Muscle of arm (tissue), 14 donors: ENCODE data around the gene VCX3B. TPM values are rescaled to one million over a fixed set of nuclear protein-coding genes. Genes with fewer than 3 reads are reported as not detected.
A peak's percentile ranks its signal among the peaks of the same experiment; 100 is the strongest.
"Not testable (repeated sequence)": the region's sequence is repeated elsewhere in the genome, so short reads cannot be mapped to it uniquely, and the experiment has no call there.

Experiments used
- DNase-seq: peaks from one replicate; pipeline ENCODE4 v3.0.0-alpha.2; 2013
- long read RNA-seq, 11 donors: transcript quantifications; one replicate each; lab custom pipeline, GENCODE V29; 2026
- polyA plus RNA-seq, 12 donors: library from polyadenylated mRNA; unstranded; fragments of 120-200 nt; gene quantifications; one replicate each; pipeline ENCODE4 v1.2.1, GENCODE V29; 2013; ENCODE audit not compliant: insufficient read length in 12 of 12

The VCX3B gene
- polyA plus RNA-seq = under 1 TPM in 2 of 12 donors, not detected in 10; 0.14 to 0.43 TPM
- long read RNA-seq, donor 1 = 0 reads
- long read RNA-seq, donor 2 = 0 reads
- long read RNA-seq, donor 3 = 0 reads
- long read RNA-seq, donor 4 = 0 reads
- long read RNA-seq, donor 5 = 0 reads
- long read RNA-seq, donor 6 = 0 reads
- long read RNA-seq, donor 7 = 0 reads
- long read RNA-seq, donor 8 = 0 reads
- long read RNA-seq, donor 9 = 0 reads
- long read RNA-seq, donor 10 = 0 reads
- long read RNA-seq, donor 11 = 0 reads

DNA sequence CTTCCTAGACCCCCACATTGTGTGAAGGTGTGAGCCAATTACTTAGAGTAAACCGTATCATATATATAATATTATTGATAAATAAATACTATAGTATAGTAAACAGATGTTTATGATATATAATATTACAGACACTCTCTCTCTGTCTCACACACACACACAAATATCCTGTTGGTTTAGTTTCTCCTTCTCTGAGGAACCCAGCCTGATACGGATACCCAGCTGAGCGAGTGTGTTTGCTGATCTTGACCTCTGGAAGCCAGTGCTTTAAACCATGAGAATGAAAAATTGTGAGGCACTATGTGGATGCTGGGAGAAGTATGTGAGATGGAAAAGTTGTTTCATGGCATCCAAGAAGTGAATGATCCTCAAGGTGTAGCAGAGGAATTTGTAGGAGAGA is at the start of gene VCX3B:
VCX3B (plus strand) TSS at position 301 of the 400 bp plus-strand sequence. CDS start 621 bp downstream, outside the sequence.
- DNase-seq = not testable (repeated sequence)

DNA sequence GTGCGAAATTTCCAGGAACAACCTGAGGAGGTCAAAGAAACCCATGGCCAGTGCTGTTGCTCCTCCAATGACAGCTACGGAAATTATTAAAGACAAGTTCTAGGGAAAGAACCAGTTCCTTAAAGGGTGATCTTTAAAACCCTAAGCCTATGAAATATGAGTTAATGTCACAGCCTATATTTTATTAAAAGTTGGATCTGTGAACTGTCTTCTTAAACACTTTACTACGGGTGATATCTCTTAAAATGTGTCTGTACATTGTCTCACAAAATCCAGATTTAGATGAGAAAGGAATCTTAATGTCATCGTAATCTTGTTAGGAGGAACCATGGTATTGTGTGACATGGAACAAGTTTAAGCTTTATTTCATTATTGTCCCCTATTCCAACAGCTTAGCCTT is 46.3 kb upstream of the VCX3B start:
- DNase-seq = no peak

DNA sequence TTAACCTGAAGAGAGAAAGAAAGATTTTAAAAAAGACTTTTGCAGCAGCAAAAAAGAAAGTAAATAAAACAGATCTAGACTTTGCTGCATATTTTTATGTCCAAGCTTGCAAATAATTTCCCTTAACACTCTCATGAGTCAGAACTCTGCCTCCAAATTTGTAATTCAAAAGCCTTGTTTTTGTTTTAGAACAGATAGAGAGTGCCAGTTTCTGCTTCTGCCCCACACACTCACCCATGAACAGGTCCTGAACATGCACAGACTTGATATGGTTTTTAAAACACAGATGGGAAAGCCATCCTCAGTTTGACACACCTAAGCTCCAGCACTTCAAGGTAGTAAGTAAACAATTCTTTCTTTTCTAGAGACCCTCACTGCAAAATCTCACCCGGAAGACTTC is 39.7 kb upstream of the VCX3B start:
- no peak for DNase-seq

DNA sequence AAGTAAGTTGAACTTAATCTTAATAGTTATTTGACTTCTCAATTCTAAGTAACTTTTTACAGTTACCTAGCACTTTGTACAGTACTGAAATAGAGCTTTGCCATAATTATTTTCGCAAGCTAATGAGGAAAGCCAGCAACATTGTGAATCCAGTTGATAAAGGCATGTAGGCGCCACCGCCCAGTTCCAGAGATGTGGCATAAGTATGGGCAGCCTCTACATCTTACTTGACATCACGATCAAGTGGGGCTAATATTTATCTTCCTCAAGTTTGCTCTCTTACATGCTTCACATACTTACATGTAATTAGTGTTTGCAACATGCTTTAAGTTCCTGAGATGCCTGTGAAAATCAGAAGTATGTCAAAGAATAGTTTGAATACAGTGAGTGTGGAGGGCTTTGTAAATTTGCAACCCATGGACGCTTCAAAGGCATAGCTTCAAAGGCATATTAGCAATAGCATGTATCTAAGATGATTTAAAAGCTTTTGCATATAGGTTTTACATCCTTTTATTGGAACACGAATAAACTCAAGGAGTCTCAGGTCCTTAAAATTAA is 34.9 kb upstream of the VCX3B start:
- DNase-seq = no peak

DNA sequence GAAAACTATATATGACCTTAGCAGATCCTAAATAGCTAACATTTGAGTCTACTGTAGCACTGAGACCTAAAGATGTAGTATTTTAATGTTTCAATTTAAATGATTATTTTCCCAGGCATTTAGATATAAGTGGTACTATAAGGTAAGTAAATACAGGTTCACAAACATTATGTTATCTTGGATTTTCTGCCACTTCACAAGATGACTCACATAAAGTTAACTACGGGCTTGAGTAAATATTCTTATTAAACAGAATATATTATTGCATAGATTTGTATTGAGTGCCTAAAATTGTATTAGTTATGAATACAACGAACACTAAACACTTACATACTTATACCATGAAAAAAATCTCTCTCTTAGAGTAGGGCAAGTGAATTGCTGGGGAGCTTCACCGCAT is 34.2 kb upstream of the VCX3B start:
- no peak for DNase-seq

DNA sequence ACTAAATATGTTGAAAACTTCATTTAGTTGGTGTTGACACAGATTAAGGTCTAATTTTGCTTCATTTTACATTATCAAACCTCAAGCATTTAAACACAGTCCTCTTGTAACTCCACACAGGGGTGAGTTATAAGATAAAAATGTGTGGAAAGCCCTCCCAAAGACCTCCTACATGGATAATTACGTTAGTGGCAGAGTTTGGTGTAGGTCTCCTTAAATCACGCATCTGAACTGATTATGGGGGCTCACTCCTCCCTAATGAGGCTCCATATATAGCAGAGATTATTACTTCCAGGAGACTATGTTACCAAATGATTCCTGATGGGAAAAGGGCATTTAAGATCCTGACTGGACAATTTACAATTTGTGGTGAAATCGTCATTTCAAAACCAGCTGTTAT is 32.2 kb upstream of the VCX3B start:
- DNase-seq = no peak

DNA sequence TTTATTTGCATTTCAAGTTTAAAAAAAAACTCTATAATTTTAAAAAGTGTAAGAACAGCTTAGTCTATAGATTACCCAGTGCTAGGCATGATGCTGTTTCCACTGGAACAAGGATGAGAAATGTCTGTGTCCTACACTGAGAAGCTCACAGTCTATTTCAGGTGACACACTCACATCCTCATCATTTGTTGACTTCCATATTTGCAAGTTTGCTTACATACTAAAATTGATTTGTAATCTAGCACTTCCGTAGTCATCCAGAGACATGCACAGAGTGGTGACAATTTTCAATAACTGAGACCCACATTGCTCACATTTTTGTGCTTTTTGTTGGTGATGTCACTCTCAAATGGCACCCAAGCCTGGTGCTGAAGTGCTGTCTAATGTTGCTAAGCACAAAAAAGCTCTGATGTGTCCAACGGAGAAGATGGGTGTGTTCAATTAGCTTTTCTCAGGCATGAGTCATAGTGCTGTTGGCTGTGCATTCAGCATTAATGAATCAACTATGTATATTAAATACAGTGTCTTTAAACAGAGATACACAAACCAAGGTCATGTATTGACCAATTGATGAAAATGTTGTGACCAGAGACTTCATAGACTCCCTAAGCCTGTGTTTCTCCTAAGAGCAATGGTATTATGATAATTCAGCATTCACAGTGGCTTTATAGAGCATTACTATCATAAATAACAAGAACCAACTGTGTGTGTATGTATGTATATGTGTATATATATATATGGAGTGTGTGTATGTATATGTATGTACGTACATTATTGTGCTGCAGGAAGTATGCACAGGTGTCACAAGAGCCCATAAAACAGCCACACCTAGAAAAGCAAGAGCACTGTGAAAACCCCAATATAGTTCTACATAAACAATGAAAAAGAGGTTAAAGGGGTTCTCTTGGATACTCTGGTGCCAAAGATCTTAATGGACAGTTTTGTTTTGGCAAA is 31.2 kb upstream of the VCX3B start:
- DNase-seq = no peak

DNA sequence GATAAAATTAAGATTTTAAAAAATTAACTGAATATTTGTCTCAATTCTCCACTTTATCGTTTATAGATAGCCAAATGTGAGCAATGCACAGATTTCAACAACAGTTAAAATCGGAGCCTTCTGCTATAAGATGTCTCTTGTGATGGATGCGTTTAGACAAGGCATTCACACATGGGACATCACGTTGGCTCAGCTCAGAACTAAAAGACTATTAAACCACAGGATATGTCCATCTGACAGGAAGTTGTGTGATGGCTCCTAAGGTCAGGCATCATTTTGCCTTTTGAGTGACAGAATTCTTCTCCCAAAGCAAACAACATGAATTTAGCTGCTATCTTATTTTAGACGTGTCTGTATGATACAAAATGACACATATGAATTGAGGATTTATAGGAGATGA is 17.3 kb upstream of the VCX3B start:
- no peak for DNase-seq

DNA sequence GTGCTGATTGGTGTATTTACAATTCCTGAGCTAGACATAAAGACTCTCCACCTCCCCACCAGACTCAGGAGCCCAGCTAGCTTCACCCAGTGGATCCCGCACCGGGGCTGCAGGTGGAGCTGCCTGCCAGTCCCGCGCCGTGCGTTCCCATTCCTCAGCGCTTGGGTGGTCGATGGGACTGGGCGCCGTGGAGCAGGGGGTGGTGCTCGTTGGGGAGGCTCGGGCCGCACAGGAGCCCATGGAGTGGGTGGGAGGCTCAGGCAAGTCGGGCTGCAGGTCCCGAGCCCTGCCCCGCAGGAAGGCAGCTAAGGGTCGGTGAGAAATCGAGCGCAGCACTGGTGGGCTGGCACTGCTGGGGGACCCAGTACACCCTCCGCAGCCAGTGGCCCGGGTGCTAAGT is 12.3 kb upstream of the VCX3B start:
- DNase-seq = not testable (repeated sequence)

DNA sequence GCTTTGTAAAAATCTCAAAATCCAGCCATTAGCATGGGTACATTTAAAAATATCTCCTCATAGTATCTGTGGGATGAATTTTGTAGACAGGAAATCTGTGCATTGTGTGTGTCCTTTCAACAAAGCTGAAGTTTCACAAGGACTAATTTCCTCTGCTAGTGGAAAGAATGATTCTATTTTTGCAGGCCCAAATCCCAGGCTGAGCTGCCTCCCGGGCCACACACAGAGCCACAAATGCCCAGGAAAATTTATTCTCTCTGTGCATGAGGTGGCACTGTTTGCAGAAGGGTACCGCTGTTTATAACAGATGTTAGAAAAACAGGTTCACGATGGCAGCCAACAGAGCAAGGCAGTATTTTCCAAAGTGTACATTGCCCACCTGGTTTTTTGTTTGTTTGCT is 11.0 kb upstream of the VCX3B start:
- peak; percentile 21 for DNase-seq

DNA sequence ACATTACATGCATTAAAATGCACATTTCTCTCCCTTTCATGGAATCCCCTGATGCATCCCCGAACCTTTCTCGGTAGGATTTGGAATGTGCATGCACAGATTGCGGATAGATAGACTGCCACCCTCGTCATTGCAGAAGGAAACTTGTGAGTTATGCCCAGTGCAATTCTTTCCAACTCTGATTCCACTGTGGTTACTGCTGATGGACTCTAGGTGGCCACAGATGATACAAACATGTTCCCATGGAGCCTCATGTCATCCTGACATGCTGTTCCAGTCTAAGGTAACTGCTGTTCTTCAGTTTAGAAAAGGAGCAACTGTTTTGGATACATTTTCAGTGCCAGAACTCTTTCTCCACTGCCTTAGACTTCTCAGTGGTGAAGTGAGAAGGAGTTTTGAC is 9.1 kb upstream of the VCX3B start:
- no peak for DNase-seq

DNA sequence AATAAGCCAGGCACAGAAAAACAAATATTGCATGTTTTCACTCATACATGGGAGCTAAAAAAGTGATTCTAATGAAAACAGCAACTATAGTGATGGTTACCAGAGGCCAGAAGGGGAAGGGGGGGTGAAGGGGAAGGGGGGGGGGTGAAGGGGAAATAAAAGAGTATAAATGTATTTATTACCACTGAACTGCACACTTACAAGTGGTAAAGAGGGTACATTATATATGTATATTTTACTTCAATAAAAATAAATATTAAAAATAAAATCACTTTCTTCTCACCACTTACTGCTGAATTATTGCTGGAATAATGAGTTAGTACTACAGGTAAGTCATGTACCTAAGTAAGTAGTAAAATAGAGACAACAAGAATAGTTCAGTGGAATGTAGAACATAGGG is 2.1 kb upstream of the VCX3B start:
- no peak for DNase-seq

DNA sequence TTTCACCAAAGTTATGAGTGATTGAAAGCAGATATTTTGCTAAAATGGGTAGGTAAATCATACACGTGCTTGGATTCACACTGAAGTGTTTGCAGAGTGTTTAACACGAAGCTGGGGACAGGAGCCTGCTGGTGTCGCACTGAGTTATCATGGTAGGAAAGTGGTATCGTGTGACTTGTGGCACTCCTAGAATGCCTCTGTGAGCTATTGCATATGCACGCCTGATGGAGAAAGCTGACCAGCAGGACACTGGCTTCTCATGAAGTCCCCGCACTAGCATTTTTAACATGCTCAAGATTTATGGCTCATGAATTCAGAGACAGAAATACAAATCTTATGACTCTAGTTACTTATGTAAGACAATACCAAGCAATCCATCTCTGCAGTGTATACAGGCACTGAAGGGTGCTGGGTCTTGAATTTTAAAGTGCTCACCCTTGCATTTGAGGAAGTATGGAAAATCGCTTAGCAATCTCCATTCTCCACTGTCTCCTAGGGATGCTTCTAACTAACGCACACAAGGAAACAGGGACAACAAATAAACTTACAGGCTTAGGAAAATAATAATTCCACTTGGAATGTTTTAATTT is 19.8 kb downstream of the VCX3B start:
- DNase-seq = no peak

DNA sequence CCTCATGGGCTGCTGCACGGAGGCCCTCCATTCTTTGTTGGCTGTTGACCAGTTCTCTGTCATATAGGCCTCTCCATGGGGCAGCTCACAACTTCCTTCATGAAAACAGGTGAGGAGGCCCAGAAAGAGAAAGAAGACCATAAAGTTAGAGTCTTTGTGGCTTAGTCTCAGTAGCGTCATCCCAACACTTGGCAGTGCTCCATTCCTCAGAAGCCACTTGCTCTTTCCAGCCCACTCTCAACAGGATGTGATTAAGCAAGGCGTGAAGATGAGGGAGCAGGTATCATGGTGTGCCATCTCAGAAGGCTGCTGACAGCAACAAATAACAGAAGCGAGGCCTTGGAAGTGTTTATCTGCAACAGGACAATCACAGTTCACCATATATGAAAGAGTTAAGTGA is 30.4 kb downstream of the VCX3B start:
- not testable (repeated sequence) for DNase-seq

DNA sequence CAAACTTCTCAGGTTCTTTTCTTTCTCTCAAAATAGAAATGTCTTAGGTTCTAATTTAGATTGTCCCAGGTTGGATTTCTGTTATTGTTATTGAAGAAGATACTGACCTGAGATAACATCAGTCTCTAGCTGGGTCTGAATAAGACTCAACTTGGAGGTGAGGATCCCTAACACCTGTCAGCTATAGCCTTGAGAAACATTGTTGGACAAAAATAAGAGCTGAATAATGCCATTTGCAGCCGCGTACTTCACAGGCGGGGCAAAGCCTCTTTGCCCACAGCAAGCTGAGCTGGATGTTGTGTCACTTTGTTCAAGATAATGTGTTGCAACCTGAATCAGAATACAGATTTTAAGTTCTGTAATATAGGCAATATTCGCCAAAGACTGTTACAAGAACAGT is 35.6 kb downstream of the VCX3B start:
- DNase-seq = no peak

DNA sequence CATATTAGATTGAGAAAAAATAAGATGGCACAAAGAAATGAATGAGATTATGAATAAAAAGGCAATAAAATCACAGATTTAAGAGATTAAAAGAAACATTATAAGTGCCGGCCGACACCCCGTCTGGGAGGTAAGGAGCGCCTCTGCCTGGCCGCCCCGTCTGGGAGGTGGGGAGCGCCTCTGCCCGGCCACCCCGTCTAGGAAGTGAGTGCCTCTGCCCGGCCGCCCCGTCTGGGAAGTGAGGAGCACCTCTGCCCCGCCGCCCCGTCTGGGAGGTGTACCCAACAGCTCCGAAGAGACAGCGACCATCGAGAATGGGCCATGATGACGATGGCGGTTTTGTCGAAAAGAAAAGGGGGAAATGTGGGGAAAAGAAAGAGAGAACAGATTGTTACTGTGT is 37.5 kb downstream of the VCX3B start:
- DNase-seq = not testable (repeated sequence)

DNA sequence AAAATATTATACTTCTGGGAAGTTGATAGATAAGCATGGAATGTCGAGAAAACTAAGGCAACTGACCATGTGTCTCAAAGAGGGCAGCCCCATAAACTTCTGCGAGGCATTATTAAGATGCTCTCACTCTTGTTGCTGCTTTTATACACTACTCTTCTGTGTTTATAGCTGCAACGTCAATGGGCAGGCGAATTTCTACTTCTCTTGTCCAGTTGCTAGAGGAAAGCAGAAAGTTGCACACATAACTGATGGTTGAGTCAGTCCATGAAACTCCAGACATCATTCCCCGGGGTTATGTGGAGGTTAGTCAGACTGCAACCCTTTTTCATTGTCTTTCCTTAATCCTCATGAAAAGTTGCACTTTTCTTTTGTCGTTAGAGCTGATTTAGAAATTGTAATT is 39.8 kb downstream of the VCX3B start:
- DNase-seq = no peak
